ENCODE measurements around the gene NINJ2.
"Not testable (repeated sequence)": the region's sequence is repeated elsewhere in the genome, so short reads cannot be mapped to it uniquely, and the experiment has no call there.

NINJ2 gene

GRCh38 chr12:639988-640387 is 23.3 kb downstream of the NINJ2 start:
- Histone ChIP-seq H3K79me2 (ENCODE audit: control insufficient read depth, insufficient read depth, low read length, unreplicated experiment) (peaks cover 10% of the 10 kb centered on the region), H2AFZ (ENCODE audit: low read length, unreplicated experiment) (no peak overlapping the region), H3K27me3 (ENCODE audit: insufficient read depth, low read length) (no peaks in the 10 kb centered on the region), H3K27ac (ENCODE audit: low read depth, low read length) (no peak overlapping the region), H3K4me3 (ENCODE audit: low read depth, low read length) (no peak overlapping the region), H3K4me1 (ENCODE audit: control insufficient read depth, insufficient read depth, low read length, unreplicated experiment) (peaks cover 19% of the 10 kb centered on the region), H3K36me3 (ENCODE audit: insufficient read depth, low read length) (no peaks in the 10 kb centered on the region)

GRCh38 chr12:639566-639965 is 23.7 kb downstream of the NINJ2 start:
- Histone ChIP-seq H3K27ac (ENCODE audit: low read depth, low read length) (no peak overlapping the region), H2AFZ (ENCODE audit: low read length, unreplicated experiment) (no peak overlapping the region), H3K79me2 (ENCODE audit: control insufficient read depth, insufficient read depth, low read length, unreplicated experiment) (peaks cover 10% of the 10 kb centered on the region), H3K27me3 (ENCODE audit: insufficient read depth, low read length) (no peaks in the 10 kb centered on the region), H3K4me1 (ENCODE audit: control insufficient read depth, insufficient read depth, low read length, unreplicated experiment) (peaks cover 15% of the 10 kb centered on the region), H3K36me3 (ENCODE audit: insufficient read depth, low read length) (no peaks in the 10 kb centered on the region), H3K4me3 (ENCODE audit: low read depth, low read length) (no peak overlapping the region)

- Histone ChIP-seq H3K36me3 (ENCODE audit: insufficient read depth, low read length) (no peaks in the 10 kb centered on the region), H3K4me1 (ENCODE audit: control insufficient read depth, insufficient read depth, low read length, unreplicated experiment) (peaks cover 9% of the 10 kb centered on the region), H3K27ac (ENCODE audit: low read depth, low read length) (no peak overlapping the region), H3K27me3 (ENCODE audit: insufficient read depth, low read length) (no peaks in the 10 kb centered on the region), H2AFZ (ENCODE audit: low read length, unreplicated experiment) (no peak overlapping the region), H3K4me3 (ENCODE audit: low read depth, low read length) (no peak overlapping the region), H3K79me2 (ENCODE audit: control insufficient read depth, insufficient read depth, low read length, unreplicated experiment) (peaks cover 7% of the 10 kb centered on the region)
Observed at GRCh38 chr12:638953-639557, 24.2 kb downstream of the NINJ2 start.

GRCh38 chr12:636632-637031 is 26.6 kb downstream of the NINJ2 start:
- no peak overlapping the region for H2AFZ ChIP-seq (ENCODE audit: low read length, unreplicated experiment)
- no peak overlapping the region for H3K27ac ChIP-seq (ENCODE audit: low read depth, low read length)
- H3K4me3 ChIP-seq (ENCODE audit: low read depth, low read length), result no peak overlapping the region
- H3K36me3 ChIP-seq (ENCODE audit: insufficient read depth, low read length), result no peaks in the 10 kb centered on the region
- peaks cover 15% of the 10 kb centered on the region for H3K4me1 ChIP-seq (ENCODE audit: control insufficient read depth, insufficient read depth, low read length, unreplicated experiment)
- H3K27me3 ChIP-seq (ENCODE audit: insufficient read depth, low read length), result no peaks in the 10 kb centered on the region
- no peaks in the 10 kb centered on the region for H3K79me2 ChIP-seq (ENCODE audit: control insufficient read depth, insufficient read depth, low read length, unreplicated experiment)

- Histone ChIP-seq H3K4me1 (ENCODE audit: control insufficient read depth, insufficient read depth, low read length, unreplicated experiment) (peaks cover 17% of the 10 kb centered on the region), H3K27me3 (ENCODE audit: insufficient read depth, low read length) (no peaks in the 10 kb centered on the region), H3K4me3 (ENCODE audit: low read depth, low read length) (no peak overlapping the region), H3K27ac (ENCODE audit: low read depth, low read length) (no peak overlapping the region), H3K79me2 (ENCODE audit: control insufficient read depth, insufficient read depth, low read length, unreplicated experiment) (no peaks in the 10 kb centered on the region), H3K36me3 (ENCODE audit: insufficient read depth, low read length) (no peaks in the 10 kb centered on the region), H2AFZ (ENCODE audit: low read length, unreplicated experiment) (no peak overlapping the region)
Observed at GRCh38 chr12:633731-634130, 29.5 kb downstream of the NINJ2 start.

GRCh38 chr12:632102-632696 is 31.0 kb downstream of the NINJ2 start:
- Histone ChIP-seq H3K36me3 (ENCODE audit: insufficient read depth, low read length) (no peaks in the 10 kb centered on the region), H3K4me1 (ENCODE audit: control insufficient read depth, insufficient read depth, low read length, unreplicated experiment) (peaks cover 17% of the 10 kb centered on the region), H3K79me2 (ENCODE audit: control insufficient read depth, insufficient read depth, low read length, unreplicated experiment) (no peaks in the 10 kb centered on the region), H3K4me3 (ENCODE audit: low read depth, low read length) (peak overlapping the region; percentile 3; the same call in 1 of the 2 replicates), H2AFZ (ENCODE audit: low read length, unreplicated experiment) (peak overlapping the region; percentile 82), H3K27me3 (ENCODE audit: insufficient read depth, low read length) (no peaks in the 10 kb centered on the region), H3K27ac (ENCODE audit: low read depth, low read length) (peak overlapping the region; percentile 55)

- Histone ChIP-seq H3K4me1 (ENCODE audit: control insufficient read depth, insufficient read depth, low read length, unreplicated experiment) (peaks cover 17% of the 10 kb centered on the region), H3K36me3 (ENCODE audit: insufficient read depth, low read length) (no peaks in the 10 kb centered on the region), H3K79me2 (ENCODE audit: control insufficient read depth, insufficient read depth, low read length, unreplicated experiment) (no peaks in the 10 kb centered on the region), H3K27ac (ENCODE audit: low read depth, low read length) (no peak overlapping the region), H2AFZ (ENCODE audit: low read length, unreplicated experiment) (no peak overlapping the region), H3K27me3 (ENCODE audit: insufficient read depth, low read length) (no peaks in the 10 kb centered on the region), H3K4me3 (ENCODE audit: low read depth, low read length) (no peak overlapping the region)
Observed at GRCh38 chr12:630656-631632, 32.3 kb downstream of the NINJ2 start.

GRCh38 chr12:628742-629078 is 34.5 kb downstream of the NINJ2 start:
- not testable (repeated sequence) for H3K36me3 ChIP-seq (ENCODE audit: insufficient read depth, low read length); H3K4me3 ChIP-seq (ENCODE audit: low read depth, low read length); H3K27ac ChIP-seq (ENCODE audit: low read depth, low read length); H2AFZ ChIP-seq (ENCODE audit: low read length, unreplicated experiment); H3K79me2 ChIP-seq (ENCODE audit: control insufficient read depth, insufficient read depth, low read length, unreplicated experiment); H3K27me3 ChIP-seq (ENCODE audit: insufficient read depth, low read length)
- peaks cover 17% of the 10 kb centered on the region for H3K4me1 ChIP-seq (ENCODE audit: control insufficient read depth, insufficient read depth, low read length, unreplicated experiment)

GRCh38 chr12:627863-628741 is 35.1 kb downstream of the NINJ2 start:
- H3K4me3 ChIP-seq (ENCODE audit: low read depth, low read length), result no peak overlapping the region
- H3K27ac ChIP-seq (ENCODE audit: low read depth, low read length), result no peak overlapping the region
- peaks cover 17% of the 10 kb centered on the region for H3K4me1 ChIP-seq (ENCODE audit: control insufficient read depth, insufficient read depth, low read length, unreplicated experiment)
- H3K36me3 ChIP-seq (ENCODE audit: insufficient read depth, low read length), result no peaks in the 10 kb centered on the region
- H3K27me3 ChIP-seq (ENCODE audit: insufficient read depth, low read length), result no peaks in the 10 kb centered on the region
- H3K79me2 ChIP-seq (ENCODE audit: control insufficient read depth, insufficient read depth, low read length, unreplicated experiment), result no peaks in the 10 kb centered on the region
- no peak overlapping the region for H2AFZ ChIP-seq (ENCODE audit: low read length, unreplicated experiment)

- no peak overlapping the region for H3K27ac ChIP-seq (ENCODE audit: low read depth, low read length)
- no peak overlapping the region for H3K4me3 ChIP-seq (ENCODE audit: low read depth, low read length)
- no peak overlapping the region for H2AFZ ChIP-seq (ENCODE audit: low read length, unreplicated experiment)
- H3K79me2 ChIP-seq (ENCODE audit: control insufficient read depth, insufficient read depth, low read length, unreplicated experiment), result no peaks in the 10 kb centered on the region
- no peaks in the 10 kb centered on the region for H3K36me3 ChIP-seq (ENCODE audit: insufficient read depth, low read length)
- peaks cover 9% of the 10 kb centered on the region for H3K4me1 ChIP-seq (ENCODE audit: control insufficient read depth, insufficient read depth, low read length, unreplicated experiment)
- no peaks in the 10 kb centered on the region for H3K27me3 ChIP-seq (ENCODE audit: insufficient read depth, low read length)
Observed at GRCh38 chr12:627285-627684, 36.0 kb downstream of the NINJ2 start.
